ENCODE data around the gene ZNF415. TPM values are rescaled to one million over a fixed set of nuclear protein-coding genes. Genes with fewer than 3 reads are reported as not detected.
A peak's percentile ranks its signal among the peaks of the same experiment; 100 is the strongest.

Gene ZNF415
- total RNA-seq, 4 donors from 2014 or later: 2.0 to 8.3 (median 5.2) TPM

GRCh38 chr19:53082929-53083328 lies 49.8 kb downstream of the ZNF415 start:
- 84% methylated on average over 3 of the region's 3 CpGs for WGBS
- no peak overlapping the region for H3K4me3 ChIP-seq
- no peaks in the 10 kb centered on the region for H3K27me3 ChIP-seq
- DNase-seq (ENCODE audit: low spot score in 2 of 2): no peak
- TF ChIP-seq CTCF (IDR thresholded peaks at IDR 0.05): no peak
- TF ChIP-seq POLR2A (IDR thresholded peaks at IDR 0.05): no peak
- TF ChIP-seq EP300 (IDR thresholded peaks at IDR 0.05): no peak
- no peak for TF ChIP-seq POLR2AphosphoS5 (IDR thresholded peaks at IDR 0.05)
- H3K36me3 ChIP-seq: peaks cover 69% of the 10 kb centered on the region
- peaks cover 10% of the 10 kb centered on the region for H3K9me3 ChIP-seq
- H3K27ac ChIP-seq: no peak overlapping the region
- no peaks in the 10 kb centered on the region for H3K4me1 ChIP-seq

GRCh38 chr19:53079313-53079924 lies 53.3 kb downstream of the ZNF415 start:
- Histone ChIP-seq H3K27me3 (no peaks in the 10 kb centered on the region), H3K9me3 (peaks cover 15% of the 10 kb centered on the region), H3K27ac (no peak overlapping the region), H3K4me3 (no peak overlapping the region), H3K4me1 (no peaks in the 10 kb centered on the region), H3K36me3 (peaks cover 68% of the 10 kb centered on the region)
- DNase-seq (ENCODE audit: low spot score in 2 of 2): no peak
- TF ChIP-seq POLR2A (IDR thresholded peaks at IDR 0.05) (no peak), CTCF (IDR thresholded peaks at IDR 0.05) (no peak), POLR2AphosphoS5 (IDR thresholded peaks at IDR 0.05) (no peak), EP300 (IDR thresholded peaks at IDR 0.05) (no peak)
- whole genome bisulfite sequencing: 78% methylated on average over 8 of the region's 8 CpGs

- no peak for DNase-seq (ENCODE audit: low spot score in 2 of 2)
- 88% methylated on average over 1 of the region's 1 CpG for WGBS
- H3K9me3 ChIP-seq: peaks cover 15% of the 10 kb centered on the region
- TF ChIP-seq CTCF (IDR thresholded peaks at IDR 0.05): no peak
- no peak for TF ChIP-seq POLR2AphosphoS5 (IDR thresholded peaks at IDR 0.05)
- TF ChIP-seq EP300 (IDR thresholded peaks at IDR 0.05): no peak
- TF ChIP-seq POLR2A (IDR thresholded peaks at IDR 0.05): no peak
- no peak overlapping the region for H3K4me3 ChIP-seq
- no peaks in the 10 kb centered on the region for H3K27me3 ChIP-seq
- H3K4me1 ChIP-seq: no peaks in the 10 kb centered on the region
- H3K27ac ChIP-seq: no peak overlapping the region
- H3K36me3 ChIP-seq: peaks cover 68% of the 10 kb centered on the region
Measured at GRCh38 chr19:53078668-53079067, 54.0 kb downstream of the ZNF415 start.

- H3K27me3 ChIP-seq: no peaks in the 10 kb centered on the region
- no peak overlapping the region for H3K27ac ChIP-seq
- no peak for TF ChIP-seq POLR2AphosphoS5 (IDR thresholded peaks at IDR 0.05)
- no peak for TF ChIP-seq POLR2A (IDR thresholded peaks at IDR 0.05)
- no peak for TF ChIP-seq EP300 (IDR thresholded peaks at IDR 0.05)
- TF ChIP-seq CTCF (IDR thresholded peaks at IDR 0.05): peak in 1 of 2 donors; percentile 15
- WGBS: 56% methylated on average over 10 of the region's 10 CpGs
- H3K4me1 ChIP-seq: no peaks in the 10 kb centered on the region
- H3K9me3 ChIP-seq: peaks cover 21% of the 10 kb centered on the region
- H3K36me3 ChIP-seq: peaks cover 69% of the 10 kb centered on the region
- H3K4me3 ChIP-seq: no peak overlapping the region
- no peak for DNase-seq (ENCODE audit: low spot score in 2 of 2)
Measured at GRCh38 chr19:53076984-53077383, 55.7 kb downstream of the ZNF415 start.

GRCh38 chr19:53068834-53069233 lies 63.9 kb downstream of the ZNF415 start:
- peaks cover 71% of the 10 kb centered on the region for H3K36me3 ChIP-seq
- TF ChIP-seq POLR2A (IDR thresholded peaks at IDR 0.05): no peak
- no peak for TF ChIP-seq POLR2AphosphoS5 (IDR thresholded peaks at IDR 0.05)
- TF ChIP-seq EP300 (IDR thresholded peaks at IDR 0.05): no peak
- no peak for TF ChIP-seq CTCF (IDR thresholded peaks at IDR 0.05)
- 97% methylated on average over 5 of the region's 5 CpGs for WGBS
- H3K27ac ChIP-seq: no peak overlapping the region
- H3K9me3 ChIP-seq: peaks cover 63% of the 10 kb centered on the region
- H3K4me1 ChIP-seq: no peaks in the 10 kb centered on the region
- H3K27me3 ChIP-seq: no peaks in the 10 kb centered on the region
- H3K4me3 ChIP-seq: no peak overlapping the region
- DNase-seq (ENCODE audit: low spot score in 2 of 2): no peak
